HFF-Myc (cell line): ENCODE measurements around the gene SPNS2.

Experiments
- DNase-seq: peaks from one replicate; pipeline ENCODE4 v3.0.0-alpha.2; 2011; ENCODE audit warnings: low read depth; ENCODE audit errors: extremely low read depth
- H3K4me3 ChIP-seq: replicated peaks from 2 replicates; pipeline ENCODE4 v1.5.1; 2011; ENCODE audit warnings: low read depth, mild to moderate bottlenecking, control low read depth, low read length
- CTCF ChIP-seq: IDR thresholded peaks from 2 replicates; pipeline ENCODE4 v1.5.1; 2012; ENCODE audit warnings: mild to moderate bottlenecking, low read depth, low read length, control low read depth; ENCODE audit errors: missing control alignments

The SPNS2 gene

GRCh38 chr17:4509401-4509800 is 10.7 kb downstream of the SPNS2 start:
- no peak for DNase-seq
- no peak for TF ChIP-seq CTCF
- no peak overlapping the region for H3K4me3 ChIP-seq

- H3K4me3 ChIP-seq: no peak overlapping the region
- no peak for DNase-seq
- no peak for TF ChIP-seq CTCF
Measured at GRCh38 chr17:4509923-4510617, 11.4 kb downstream of the SPNS2 start.

- no peak for TF ChIP-seq CTCF
- DNase-seq: no peak
- no peak overlapping the region for H3K4me3 ChIP-seq
Measured at GRCh38 chr17:4510618-4510941, 11.9 kb downstream of the SPNS2 start.

- no peak for TF ChIP-seq CTCF
- no peak overlapping the region for H3K4me3 ChIP-seq
- no peak for DNase-seq
Measured at GRCh38 chr17:4511199-4511932, 12.7 kb downstream of the SPNS2 start.

- no peak overlapping the region for H3K4me3 ChIP-seq
- DNase-seq: no peak
- TF ChIP-seq CTCF: no peak
Measured at GRCh38 chr17:4512156-4513112, 13.8 kb downstream of the SPNS2 start.

- TF ChIP-seq CTCF: no peak
- no peak for DNase-seq
- no peak overlapping the region for H3K4me3 ChIP-seq
Measured at GRCh38 chr17:4513113-4514032, 14.7 kb downstream of the SPNS2 start.
